HG03342 (cell line): ENCODE measurements around the gene RIPPLY3.
A peak's percentile ranks its signal among the peaks of the same experiment; 100 is the strongest.

Source experiments
- ATAC-seq: cut with Tn5 transposase; IDR thresholded peaks from one replicate; pipeline ENCODE4 v1.9.1; 2021; ENCODE audit warnings: mild to moderate bottlenecking, moderate library complexity; ENCODE audit not compliant: unreplicated experiment

RIPPLY3 gene

DNA sequence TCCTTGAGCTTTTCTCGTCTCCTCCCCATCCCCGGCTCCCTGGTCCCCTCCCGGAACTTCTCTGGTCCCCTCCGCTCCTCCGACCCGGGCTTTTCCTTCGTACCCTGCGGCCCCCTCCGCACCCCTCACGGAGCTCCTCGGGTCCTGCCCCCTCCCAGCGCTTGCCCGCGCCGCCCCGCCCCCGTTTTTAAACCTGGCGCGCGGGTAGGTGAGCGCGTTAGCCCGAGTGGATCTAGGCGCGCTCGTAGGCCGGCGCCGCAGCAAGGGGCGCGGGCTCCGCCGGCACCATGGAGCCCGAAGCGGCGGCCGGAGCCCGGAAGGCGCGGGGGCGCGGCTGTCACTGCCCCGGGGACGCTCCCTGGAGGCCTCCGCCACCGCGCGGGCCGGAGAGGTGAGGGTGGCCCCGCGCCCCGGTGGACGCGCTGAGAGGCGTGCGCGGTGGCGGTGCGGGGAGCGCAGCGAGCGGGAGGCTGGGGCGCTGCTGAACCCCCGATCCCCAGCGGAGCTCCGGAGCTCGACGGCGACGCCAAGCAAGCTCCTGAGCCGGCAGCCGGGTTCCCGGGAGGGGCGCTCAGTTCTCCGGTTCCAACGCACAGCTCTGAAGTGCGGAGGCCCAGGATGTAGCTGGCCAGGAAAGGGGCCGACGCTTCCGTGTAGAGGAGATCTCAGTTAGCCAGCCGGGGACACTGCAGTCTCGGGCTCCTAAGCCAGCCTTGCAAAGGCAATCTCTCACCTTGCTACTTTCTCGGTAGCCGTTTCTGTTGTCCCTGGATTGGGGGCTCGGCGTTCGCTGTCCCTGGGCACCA is at the start of gene RIPPLY3:
TSS of gene RIPPLY3 (plus strand) at position 217 of the 806 bp plus-strand sequence. CDS start at position 288, 71 bp downstream.
- no peak for ATAC-seq

- no peak for ATAC-seq
Measured at GRCh38 chr21:36959020-36959835, 47.3 kb upstream of the RIPPLY3 start.

DNA sequence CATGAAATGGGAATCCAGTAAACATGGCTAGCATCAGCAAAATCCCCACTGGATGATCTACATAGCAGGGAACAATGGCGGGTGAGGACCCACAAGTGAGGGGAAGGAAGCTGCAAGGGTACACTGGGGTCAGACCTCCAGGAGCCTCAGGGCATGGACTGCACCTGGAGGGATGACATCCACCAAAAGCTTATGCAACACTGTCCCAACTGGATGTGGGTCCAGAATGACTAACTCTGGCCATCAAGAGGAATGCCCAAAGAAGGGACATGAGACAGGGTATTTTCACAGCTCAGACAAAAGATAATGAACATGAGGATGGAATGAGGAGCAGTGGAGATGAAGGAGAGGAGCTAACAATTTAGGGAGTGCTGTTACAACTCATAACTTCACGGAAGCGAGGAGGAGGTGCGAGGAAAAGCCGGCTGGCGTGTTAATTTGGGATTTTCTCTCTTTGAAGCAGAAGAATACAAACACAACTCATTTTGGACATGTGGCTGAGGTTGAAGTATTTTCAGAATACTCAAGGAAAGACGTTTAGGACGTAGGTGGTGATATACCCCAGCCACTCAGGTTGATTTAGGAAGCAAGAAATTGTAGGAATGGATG is 45.7 kb upstream of the RIPPLY3 start:
- no peak for ATAC-seq

- ATAC-seq, result no peak
Measured at GRCh38 chr21:36962098-36962780, 44.3 kb upstream of the RIPPLY3 start.

- ATAC-seq, result no peak
Measured at GRCh38 chr21:36964398-36964797, 42.1 kb upstream of the RIPPLY3 start.

GRCh38 chr21:36964827-36965719 is 41.4 kb upstream of the RIPPLY3 start:
- no peak for ATAC-seq

DNA sequence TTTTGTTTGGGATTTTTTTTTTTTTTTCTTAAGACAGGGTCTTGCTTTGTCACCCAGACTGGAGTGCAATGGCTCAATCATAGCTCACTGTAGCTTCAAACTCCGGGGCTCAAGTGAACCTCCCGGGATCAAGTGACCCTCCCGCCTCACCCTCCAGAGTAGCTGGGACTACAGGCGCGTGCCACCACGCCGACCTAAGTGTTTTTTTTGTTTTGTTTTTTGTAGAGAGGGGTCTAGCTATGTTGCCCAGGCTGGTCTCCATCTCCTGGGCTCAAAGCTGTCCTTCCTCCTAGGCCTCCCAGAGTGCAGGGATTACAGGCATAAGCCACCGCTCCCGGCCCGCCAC is 40.8 kb upstream of the RIPPLY3 start:
- no peak for ATAC-seq

GRCh38 chr21:36966066-36966820 is 40.3 kb upstream of the RIPPLY3 start, which contains the start of gene HLCS:
TSS of gene HLCS (minus strand) at chr21:36966669. CDS start at chr21:36966638, 31 bp downstream.
- peak; percentile 74 for ATAC-seq

DNA sequence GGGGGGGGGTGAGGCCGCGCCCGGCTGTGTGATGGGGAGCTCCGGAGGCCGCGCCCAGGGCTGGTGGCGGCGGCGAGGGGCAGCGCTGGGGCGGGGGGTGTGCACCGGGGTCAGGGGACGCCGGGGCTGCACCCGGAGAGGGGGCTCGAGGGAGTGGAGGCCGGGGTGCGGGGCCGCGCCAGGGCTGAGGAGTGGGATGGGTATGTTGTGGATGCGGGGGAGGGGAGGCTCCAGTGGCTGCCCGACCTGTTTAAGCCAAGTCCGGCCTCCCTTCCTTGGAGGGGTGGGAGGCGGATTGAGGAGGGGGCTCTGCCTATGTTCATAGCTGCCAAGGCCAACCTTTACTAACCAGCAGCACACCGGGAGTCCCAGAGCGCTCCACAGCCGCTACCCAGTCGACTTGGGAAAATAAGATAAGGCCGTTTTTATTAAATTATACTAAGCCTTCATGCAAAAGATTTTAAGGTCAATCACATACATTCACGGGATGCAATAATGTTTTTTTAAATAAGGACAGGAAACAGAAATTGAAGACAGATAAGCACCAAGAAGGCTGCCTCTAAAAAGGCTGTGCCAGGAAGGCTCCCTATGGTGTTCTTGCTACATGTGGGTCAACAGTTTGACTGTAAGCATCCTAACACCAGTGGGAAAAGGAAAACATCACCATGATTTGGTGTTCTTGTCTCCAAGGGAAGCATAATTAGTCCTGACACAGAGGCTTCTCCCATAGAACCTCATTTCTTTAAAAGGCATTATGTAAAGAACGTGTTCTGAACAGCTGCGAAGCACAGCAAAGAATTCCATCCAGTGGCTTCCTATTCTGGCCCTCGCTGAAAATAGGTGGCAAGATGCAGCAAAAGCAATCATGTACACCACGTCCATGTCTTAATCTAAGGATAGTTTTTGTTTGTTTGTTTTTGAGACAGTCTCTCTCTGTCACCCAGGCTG is 39.4 kb upstream of the RIPPLY3 start:
- no peak for ATAC-seq

- no peak for ATAC-seq
Measured at GRCh38 chr21:36968414-36968813, 38.1 kb upstream of the RIPPLY3 start.

DNA sequence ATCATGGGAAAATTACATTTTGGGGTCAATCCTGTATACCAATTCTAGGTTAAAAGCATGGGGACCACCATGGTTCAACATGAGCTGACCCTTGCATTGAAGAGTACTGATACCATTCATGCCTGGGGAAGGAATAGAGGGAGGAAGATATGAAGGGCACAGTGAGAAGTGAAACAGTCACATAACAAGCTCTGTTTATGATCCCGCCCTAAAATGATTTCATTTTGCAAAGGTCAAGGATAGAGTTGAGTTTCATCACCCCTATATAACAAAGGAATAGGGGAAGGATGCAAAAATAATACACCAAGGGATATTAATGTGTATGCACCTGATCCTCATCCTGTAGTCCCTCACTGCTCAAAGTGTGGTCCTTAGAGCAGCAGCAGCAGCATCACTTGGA is 37.5 kb upstream of the RIPPLY3 start:
- ATAC-seq, result no peak

- no peak for ATAC-seq
Measured at GRCh38 chr21:36973986-36974850, 32.3 kb upstream of the RIPPLY3 start.

DNA sequence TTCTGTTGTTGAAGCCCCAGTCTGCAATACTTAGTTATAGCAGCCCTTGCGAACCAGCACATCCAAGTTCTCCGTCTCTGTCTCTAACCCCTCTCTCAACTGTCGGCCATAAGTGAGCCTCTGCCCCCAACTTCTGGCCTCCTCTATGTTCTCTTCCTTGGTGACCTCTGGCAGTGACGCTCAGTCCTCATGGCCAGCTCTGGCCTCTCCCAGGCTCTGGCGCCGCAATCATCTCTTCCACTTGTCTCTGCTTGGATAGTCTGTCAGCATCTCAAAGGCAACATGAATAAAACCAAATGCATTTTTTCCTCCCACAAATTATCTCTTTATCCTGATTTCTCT is 31.7 kb upstream of the RIPPLY3 start:
- ATAC-seq, result no peak

GRCh38 chr21:36976228-36976861 is 30.2 kb upstream of the RIPPLY3 start:
- ATAC-seq, result no peak

GRCh38 chr21:36976882-36977651 is 29.4 kb upstream of the RIPPLY3 start:
- ATAC-seq, result peak; percentile 71
